SK-N-SH (cell line): ENCODE results near the gene ARL4D. TPM values are rescaled to one million over a fixed set of nuclear protein-coding genes. Genes with fewer than 3 reads are reported as not detected.

Experiments used
- CTCF ChIA-PET: fragments of 300-600, 350-600 bp; formaldehyde crosslinking; extraction: SDS; loops from one replicate; lab custom pipeline; 2021; lab: Yijun Ruan, JAX
- POLR2A ChIA-PET: fragments of 350-600 bp; sonication (Branson Sonifier 250); formaldehyde crosslinking; extraction: SDS; loops from one replicate; lab custom pipeline; 2020; ENCODE audit warnings: antibody characterized with exemption, inconsistent platforms; lab: Yijun Ruan, JAX
- DNase-seq: peaks from one replicate; pipeline ENCODE4 v3.0.0; 2012
- H2AFZ ChIP-seq: fragments of 200-600 bp; sonication (generic); 2 replicates; pipeline ENCODE4 v1.8.1; 2016; ENCODE audit warnings: antibody characterized with exemption, mild to moderate bottlenecking, low read depth
- H3F3A ChIP-seq: fragments of 200-600 bp; sonication (generic); replicated peaks from 2 replicates; pipeline ENCODE3; 2016; ENCODE audit warnings: antibody characterized with exemption, mild to moderate bottlenecking; ENCODE audit not compliant: insufficient read depth
- H3K27ac ChIP-seq, 2 experiments: fragments of 200-500 bp in 1 of 2; fragments of 200-600 bp in 1 of 2; sonication (Bioruptor generic) in 1 of 2; sonication (generic), shearing (Covaris generic) in 1 of 2; 2 replicates each; pipeline versions ENCODE4 v1.5.1 to v1.6.1; 2014 to 2016; ENCODE audit warnings: low read depth in 2 of 2, inconsistent platforms in 1 of 2, low read length in 1 of 2, mild to moderate bottlenecking in 1 of 2, mixed read lengths in 1 of 2
- H3K27me3 ChIP-seq: fragments of 200-600 bp; sonication (generic), shearing (Covaris generic); 2 replicates; pipeline ENCODE4 v1.6.1; 2016; ENCODE audit warnings: mixed run types; ENCODE audit not compliant: insufficient read depth
- H3K36me3 ChIP-seq, 2 experiments: fragments of 200-500 bp in 1 of 2; fragments of 200-600 bp in 1 of 2; sonication (Bioruptor generic) in 1 of 2; sonication (generic) in 1 of 2; replicated peaks in 1 of 2; 2 replicates each; pipeline versions ENCODE3 to v1.5.1; 2014 to 2016; ENCODE audit warnings: low read length in 1 of 2, mild to moderate bottlenecking in 1 of 2; ENCODE audit not compliant: insufficient read depth in 2 of 2, control insufficient read depth in 1 of 2
- H3K4me1 ChIP-seq, 2 experiments: fragments of 200-500 bp in 1 of 2; fragments of 200-600 bp in 1 of 2; sonication (Bioruptor generic) in 1 of 2; sonication (generic), shearing (Covaris generic) in 1 of 2; 2 replicates each; pipeline versions ENCODE4 v1.5.1 to v1.6.1; 2014 to 2016; ENCODE audit warnings: low read depth in 1 of 2, low read length in 1 of 2, mixed run types in 1 of 2; ENCODE audit not compliant: insufficient read depth in 2 of 2, control insufficient read depth in 1 of 2
- H3K4me2 ChIP-seq: fragments of 200-600 bp; sonication (generic), shearing (Covaris generic); 2 replicates; pipeline ENCODE4 v1.6.1; 2017; ENCODE audit warnings: mixed run types
- H3K4me3 ChIP-seq, 2 experiments: fragments of 200-500 bp in 1 of 2; fragments of 200-600 bp in 1 of 2; sonication (Bioruptor generic) in 1 of 2; sonication (generic), shearing (Covaris generic) in 1 of 2; 2 replicates each; pipeline versions ENCODE4 v1.5.1 to v1.8.1; 2014 to 2016; ENCODE audit warnings: low read depth in 2 of 2, inconsistent platforms in 1 of 2, low read length in 1 of 2, mild to moderate bottlenecking in 1 of 2, mixed read lengths in 1 of 2, moderate library complexity in 1 of 2
- H3K79me2 ChIP-seq: fragments of 200-600 bp; sonication (generic); 2 replicates; pipeline ENCODE4 v1.8.1; 2017; ENCODE audit warnings: mild to moderate bottlenecking; ENCODE audit not compliant: insufficient read depth
- H3K9ac ChIP-seq: fragments of 200-600 bp; sonication (generic); 2 replicates; pipeline ENCODE4 v1.6.1; 2017; ENCODE audit warnings: mixed run types
- H3K9me2 ChIP-seq: fragments of 200-600 bp; sonication (generic); 2 replicates; pipeline ENCODE4 v1.6.1; 2017; ENCODE audit warnings: mixed run types
- H3K9me3 ChIP-seq: fragments of 200-600 bp; sonication (generic); 2 replicates; pipeline ENCODE4 v1.6.1; 2017; ENCODE audit warnings: mixed run types, mild to moderate bottlenecking, moderate library complexity
- H4K20me1 ChIP-seq: fragments of 200-600 bp; sonication (generic); 2 replicates; pipeline ENCODE4 v1.6.1; 2017; ENCODE audit warnings: mild to moderate bottlenecking, mixed run types; ENCODE audit not compliant: insufficient read depth
- ELF1 ChIP-seq: IDR thresholded peaks from 2 replicates; pipeline ENCODE4 v1.4.0; 2012
- EP300 ChIP-seq, 2 experiments: IDR thresholded peaks; 2 replicates each; pipeline versions ENCODE4 v1.4.0 to v1.6.1; 2012; ENCODE audit warnings: borderline replicate concordance in 1 of 2, low read depth in 1 of 2, low read length in 1 of 2
- FOSL2 ChIP-seq: IDR thresholded peaks from 2 replicates; pipeline ENCODE4 v1.4.0; 2012; ENCODE audit warnings: low read depth, mild to moderate bottlenecking, moderate library complexity, borderline replicate concordance
- FOXJ3 ChIP-seq: sonication (generic); formaldehyde crosslinking; IDR thresholded peaks from 2 replicates; pipeline ENCODE4 v1.5.1; 2020; ENCODE audit warnings: mild to moderate bottlenecking, missing genetic modification reagents
- FOXM1 ChIP-seq: IDR thresholded peaks from 2 replicates; pipeline ENCODE4 v1.4.0; 2012; ENCODE audit warnings: low read depth, mild to moderate bottlenecking
- GABPA ChIP-seq: IDR thresholded peaks from 2 replicates; pipeline ENCODE4 v1.4.0; 2012; ENCODE audit warnings: low read depth, mild to moderate bottlenecking
- GATA2 ChIP-seq: sonication (generic); formaldehyde crosslinking; IDR thresholded peaks from 2 replicates; pipeline ENCODE4 v1.5.0; 2020; ENCODE audit warnings: mild to moderate bottlenecking, missing genetic modification reagents
- JUND ChIP-seq: IDR thresholded peaks from 2 replicates; pipeline ENCODE4 v1.4.0; 2012
- RFX5 ChIP-seq: IDR thresholded peaks from 2 replicates; pipeline ENCODE4 v1.6.1; 2012; ENCODE audit warnings: mild to moderate bottlenecking, improper control_type of control experiment, low read length
- RXRA ChIP-seq: IDR thresholded peaks from 2 replicates; pipeline ENCODE4 v1.4.0; 2012; ENCODE audit warnings: low read depth, mild to moderate bottlenecking, borderline replicate concordance
- SMC3 ChIP-seq: IDR thresholded peaks from 2 replicates; pipeline ENCODE4 v1.6.1; 2012; ENCODE audit warnings: low read depth, low read length, improper control_type of control experiment
- WGBS: methylation state at CpG from one replicate; pipeline ENCODE4 v1.1.6; 2017; ENCODE audit warnings: low lambda C conversion rate; 5-methylcytosine and 5-hydroxymethylcytosine counted together
- polyA plus RNA-seq, 3 experiments: library from polyadenylated mRNA; depleted of rRNA; stranded (reverse); fragments of >200 nt; gene quantifications; 2 replicates each; pipeline ENCODE4 v1.2.3, GENCODE V29; 2012
- TF ChIP-seq, protein P1 (sequence below): IDR thresholded peaks from 2 replicates; pipeline ENCODE4 v1.4.0; 2012; ENCODE audit warnings: low read depth
- TF ChIP-seq, protein P2 (sequence below): IDR thresholded peaks from 2 replicates; pipeline ENCODE4; 2012
- TF ChIP-seq, protein P3 (sequence below): IDR thresholded peaks from 2 replicates; pipeline ENCODE4 v1.6.1; 2012; ENCODE audit warnings: mild to moderate bottlenecking, low read depth, low read length, moderate library complexity
- TF ChIP-seq, protein P4 (sequence below): fragments of 200-600 bp; sonication (generic); IDR thresholded peaks from 2 replicates; pipeline ENCODE4 v1.6.1; 2017; ENCODE audit warnings: antibody characterized with exemption, mild to moderate bottlenecking, moderate library complexity
- TF ChIP-seq, protein P5 (sequence below): fragments of 150-350 bp; IDR thresholded peaks from 2 replicates; pipeline ENCODE4 v1.6.1; 2017; ENCODE audit warnings: antibody characterized with exemption, low read length, low read depth, borderline replicate concordance
- TF ChIP-seq, protein P6 (sequence below): fragments of 150-350 bp; IDR thresholded peaks from 2 replicates; pipeline ENCODE4 v1.6.1; 2016; ENCODE audit warnings: mild to moderate bottlenecking, low read depth, low read length
- TF ChIP-seq, protein P7 (sequence below): IDR thresholded peaks from 2 replicates; pipeline ENCODE4 v1.4.0; 2012; ENCODE audit warnings: low read depth, borderline replicate concordance
- TF ChIP-seq, protein P8 (sequence below): IDR thresholded peaks from 2 replicates; pipeline ENCODE4 v1.4.0; 2012; ENCODE audit warnings: low read depth, borderline replicate concordance

ARL4D gene
- polyA plus RNA-seq, 1 of the 3 experiments (the other 2 are of a cell fraction), result 29.5 TPM

DNA sequence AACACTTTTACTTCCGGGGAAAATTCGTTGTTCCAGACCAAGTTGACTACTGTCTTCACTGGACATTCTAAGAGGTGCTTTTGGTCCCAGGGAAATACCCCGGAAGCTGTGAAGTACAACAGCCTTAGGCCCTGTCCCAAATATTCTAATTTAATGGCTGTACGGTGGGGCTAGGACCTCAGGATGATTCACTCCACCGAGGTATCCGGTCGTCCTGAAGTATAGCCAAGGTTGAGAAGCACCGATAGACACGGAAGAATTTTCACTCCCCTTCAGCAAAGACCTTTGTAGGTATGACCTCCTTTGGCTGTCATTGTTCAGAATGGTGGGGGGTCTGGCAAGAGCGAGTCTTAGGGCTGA lies 34.9 kb upstream of the ARL4D start:
- POLR2A ChIA-PET, result no interaction called here

More for the DNA sequence above, 34.9 kb upstream of the ARL4D start:
- H3K9ac ChIP-seq, result no peak overlapping the region
- peaks cover 16 to 21% of the 10 kb centered on the region in 2 experiments; a peak in 3 of 4 replicates for H3K4me1 ChIP-seq
- peaks cover 21% of the 10 kb centered on the region for H3K79me2 ChIP-seq
- no peak overlapping the region for H2AFZ ChIP-seq
- H3F3A ChIP-seq, result peaks cover 26% of the 10 kb centered on the region
- no peak for TF ChIP-seq FOSL2
- no peak for TF ChIP-seq EP300 (IDR thresholded peaks at IDR 0.05; ENCODE audit: borderline replicate concordance in 1 of 2, low read depth in 1 of 2, low read length in 1 of 2)
- TF ChIP-seq, protein P1, sequence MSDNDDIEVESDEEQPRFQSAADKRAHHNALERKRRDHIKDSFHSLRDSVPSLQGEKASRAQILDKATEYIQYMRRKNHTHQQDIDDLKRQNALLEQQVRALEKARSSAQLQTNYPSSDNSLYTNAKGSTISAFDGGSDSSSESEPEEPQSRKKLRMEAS, result no peak
- no peak for TF ChIP-seq RFX5
- TF ChIP-seq FOXJ3 (CRISPR knock-in tag), result no peak
- TF ChIP-seq, protein P2, sequence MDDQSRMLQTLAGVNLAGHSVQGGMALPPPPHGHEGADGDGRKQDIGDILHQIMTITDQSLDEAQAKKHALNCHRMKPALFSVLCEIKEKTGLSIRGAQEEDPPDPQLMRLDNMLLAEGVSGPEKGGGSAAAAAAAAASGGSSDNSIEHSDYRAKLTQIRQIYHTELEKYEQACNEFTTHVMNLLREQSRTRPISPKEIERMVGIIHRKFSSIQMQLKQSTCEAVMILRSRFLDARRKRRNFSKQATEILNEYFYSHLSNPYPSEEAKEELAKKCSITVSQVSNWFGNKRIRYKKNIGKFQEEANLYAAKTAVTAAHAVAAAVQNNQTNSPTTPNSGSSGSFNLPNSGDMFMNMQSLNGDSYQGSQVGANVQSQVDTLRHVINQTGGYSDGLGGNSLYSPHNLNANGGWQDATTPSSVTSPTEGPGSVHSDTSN, result no peak
- TF ChIP-seq, protein P3, sequence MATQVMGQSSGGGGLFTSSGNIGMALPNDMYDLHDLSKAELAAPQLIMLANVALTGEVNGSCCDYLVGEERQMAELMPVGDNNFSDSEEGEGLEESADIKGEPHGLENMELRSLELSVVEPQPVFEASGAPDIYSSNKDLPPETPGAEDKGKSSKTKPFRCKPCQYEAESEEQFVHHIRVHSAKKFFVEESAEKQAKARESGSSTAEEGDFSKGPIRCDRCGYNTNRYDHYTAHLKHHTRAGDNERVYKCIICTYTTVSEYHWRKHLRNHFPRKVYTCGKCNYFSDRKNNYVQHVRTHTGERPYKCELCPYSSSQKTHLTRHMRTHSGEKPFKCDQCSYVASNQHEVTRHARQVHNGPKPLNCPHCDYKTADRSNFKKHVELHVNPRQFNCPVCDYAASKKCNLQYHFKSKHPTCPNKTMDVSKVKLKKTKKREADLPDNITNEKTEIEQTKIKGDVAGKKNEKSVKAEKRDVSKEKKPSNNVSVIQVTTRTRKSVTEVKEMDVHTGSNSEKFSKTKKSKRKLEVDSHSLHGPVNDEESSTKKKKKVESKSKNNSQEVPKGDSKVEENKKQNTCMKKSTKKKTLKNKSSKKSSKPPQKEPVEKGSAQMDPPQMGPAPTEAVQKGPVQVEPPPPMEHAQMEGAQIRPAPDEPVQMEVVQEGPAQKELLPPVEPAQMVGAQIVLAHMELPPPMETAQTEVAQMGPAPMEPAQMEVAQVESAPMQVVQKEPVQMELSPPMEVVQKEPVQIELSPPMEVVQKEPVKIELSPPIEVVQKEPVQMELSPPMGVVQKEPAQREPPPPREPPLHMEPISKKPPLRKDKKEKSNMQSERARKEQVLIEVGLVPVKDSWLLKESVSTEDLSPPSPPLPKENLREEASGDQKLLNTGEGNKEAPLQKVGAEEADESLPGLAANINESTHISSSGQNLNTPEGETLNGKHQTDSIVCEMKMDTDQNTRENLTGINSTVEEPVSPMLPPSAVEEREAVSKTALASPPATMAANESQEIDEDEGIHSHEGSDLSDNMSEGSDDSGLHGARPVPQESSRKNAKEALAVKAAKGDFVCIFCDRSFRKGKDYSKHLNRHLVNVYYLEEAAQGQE, result no peak
- TF ChIP-seq, protein P4, sequence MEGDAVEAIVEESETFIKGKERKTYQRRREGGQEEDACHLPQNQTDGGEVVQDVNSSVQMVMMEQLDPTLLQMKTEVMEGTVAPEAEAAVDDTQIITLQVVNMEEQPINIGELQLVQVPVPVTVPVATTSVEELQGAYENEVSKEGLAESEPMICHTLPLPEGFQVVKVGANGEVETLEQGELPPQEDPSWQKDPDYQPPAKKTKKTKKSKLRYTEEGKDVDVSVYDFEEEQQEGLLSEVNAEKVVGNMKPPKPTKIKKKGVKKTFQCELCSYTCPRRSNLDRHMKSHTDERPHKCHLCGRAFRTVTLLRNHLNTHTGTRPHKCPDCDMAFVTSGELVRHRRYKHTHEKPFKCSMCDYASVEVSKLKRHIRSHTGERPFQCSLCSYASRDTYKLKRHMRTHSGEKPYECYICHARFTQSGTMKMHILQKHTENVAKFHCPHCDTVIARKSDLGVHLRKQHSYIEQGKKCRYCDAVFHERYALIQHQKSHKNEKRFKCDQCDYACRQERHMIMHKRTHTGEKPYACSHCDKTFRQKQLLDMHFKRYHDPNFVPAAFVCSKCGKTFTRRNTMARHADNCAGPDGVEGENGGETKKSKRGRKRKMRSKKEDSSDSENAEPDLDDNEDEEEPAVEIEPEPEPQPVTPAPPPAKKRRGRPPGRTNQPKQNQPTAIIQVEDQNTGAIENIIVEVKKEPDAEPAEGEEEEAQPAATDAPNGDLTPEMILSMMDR, result no peak
- TF ChIP-seq GATA2 (CRISPR knock-in tag), result no peak
- TF ChIP-seq, protein P5, sequence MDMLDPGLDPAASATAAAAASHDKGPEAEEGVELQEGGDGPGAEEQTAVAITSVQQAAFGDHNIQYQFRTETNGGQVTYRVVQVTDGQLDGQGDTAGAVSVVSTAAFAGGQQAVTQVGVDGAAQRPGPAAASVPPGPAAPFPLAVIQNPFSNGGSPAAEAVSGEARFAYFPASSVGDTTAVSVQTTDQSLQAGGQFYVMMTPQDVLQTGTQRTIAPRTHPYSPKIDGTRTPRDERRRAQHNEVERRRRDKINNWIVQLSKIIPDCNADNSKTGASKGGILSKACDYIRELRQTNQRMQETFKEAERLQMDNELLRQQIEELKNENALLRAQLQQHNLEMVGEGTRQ, result no peak
- TF ChIP-seq JUND, result no peak
- TF ChIP-seq, protein P6, sequence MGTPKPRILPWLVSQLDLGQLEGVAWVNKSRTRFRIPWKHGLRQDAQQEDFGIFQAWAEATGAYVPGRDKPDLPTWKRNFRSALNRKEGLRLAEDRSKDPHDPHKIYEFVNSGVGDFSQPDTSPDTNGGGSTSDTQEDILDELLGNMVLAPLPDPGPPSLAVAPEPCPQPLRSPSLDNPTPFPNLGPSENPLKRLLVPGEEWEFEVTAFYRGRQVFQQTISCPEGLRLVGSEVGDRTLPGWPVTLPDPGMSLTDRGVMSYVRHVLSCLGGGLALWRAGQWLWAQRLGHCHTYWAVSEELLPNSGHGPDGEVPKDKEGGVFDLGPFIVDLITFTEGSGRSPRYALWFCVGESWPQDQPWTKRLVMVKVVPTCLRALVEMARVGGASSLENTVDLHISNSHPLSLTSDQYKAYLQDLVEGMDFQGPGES, result no peak
- TF ChIP-seq, protein P7, sequence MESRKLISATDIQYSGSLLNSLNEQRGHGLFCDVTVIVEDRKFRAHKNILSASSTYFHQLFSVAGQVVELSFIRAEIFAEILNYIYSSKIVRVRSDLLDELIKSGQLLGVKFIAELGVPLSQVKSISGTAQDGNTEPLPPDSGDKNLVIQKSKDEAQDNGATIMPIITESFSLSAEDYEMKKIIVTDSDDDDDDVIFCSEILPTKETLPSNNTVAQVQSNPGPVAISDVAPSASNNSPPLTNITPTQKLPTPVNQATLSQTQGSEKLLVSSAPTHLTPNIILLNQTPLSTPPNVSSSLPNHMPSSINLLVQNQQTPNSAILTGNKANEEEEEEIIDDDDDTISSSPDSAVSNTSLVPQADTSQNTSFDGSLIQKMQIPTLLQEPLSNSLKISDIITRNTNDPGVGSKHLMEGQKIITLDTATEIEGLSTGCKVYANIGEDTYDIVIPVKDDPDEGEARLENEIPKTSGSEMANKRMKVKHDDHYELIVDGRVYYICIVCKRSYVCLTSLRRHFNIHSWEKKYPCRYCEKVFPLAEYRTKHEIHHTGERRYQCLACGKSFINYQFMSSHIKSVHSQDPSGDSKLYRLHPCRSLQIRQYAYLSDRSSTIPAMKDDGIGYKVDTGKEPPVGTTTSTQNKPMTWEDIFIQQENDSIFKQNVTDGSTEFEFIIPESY, result no peak
- no peak for TF ChIP-seq SMC3
- TF ChIP-seq ELF1, result no peak
- TF ChIP-seq, protein P8, sequence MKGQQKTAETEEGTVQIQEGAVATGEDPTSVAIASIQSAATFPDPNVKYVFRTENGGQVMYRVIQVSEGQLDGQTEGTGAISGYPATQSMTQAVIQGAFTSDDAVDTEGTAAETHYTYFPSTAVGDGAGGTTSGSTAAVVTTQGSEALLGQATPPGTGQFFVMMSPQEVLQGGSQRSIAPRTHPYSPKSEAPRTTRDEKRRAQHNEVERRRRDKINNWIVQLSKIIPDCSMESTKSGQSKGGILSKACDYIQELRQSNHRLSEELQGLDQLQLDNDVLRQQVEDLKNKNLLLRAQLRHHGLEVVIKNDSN, result no peak
- TF ChIP-seq GABPA, result no peak
- no peak for TF ChIP-seq RXRA
- no peak for TF ChIP-seq FOXM1
- DNase-seq, result no peak
- H3K27me3 ChIP-seq, result no peaks in the 10 kb centered on the region
- no peak overlapping the region for H3K4me2 ChIP-seq
- no peaks in the 10 kb centered on the region for H4K20me1 ChIP-seq
- H3K9me2 ChIP-seq, result no peaks in the 10 kb centered on the region
- no peaks in the 10 kb centered on the region for H3K36me3 ChIP-seq
- H3K4me3 ChIP-seq, result no peak overlapping the region
- no peaks in the 10 kb centered on the region for H3K9me3 ChIP-seq
- no peak overlapping the region for H3K27ac ChIP-seq
- WGBS, result 94% methylated on average over 10 of the region's 10 CpGs
- CTCF ChIA-PET, result interaction anchor here (0.7 to 3.7 kb wide), 3 partner anchors 25 to 120 kb away, joined by 4 to 10 read pairs (median 7); partner anchors contain the start of gene DHX8
